Mucosa of rectum (tissue), 2 donors: Measurements from ENCODE around the gene ADORA2B.
"Not testable (repeated sequence)": the region's sequence is repeated elsewhere in the genome, so short reads cannot be mapped to it uniquely, and the experiment has no call there.

ENCODE experiments used
- H3K27ac ChIP-seq, 2 donors: one replicate each; pipeline ENCODE4 v1.7.0; 2013; ENCODE audit warnings: inconsistent platforms in 2 of 2, low read depth in 2 of 2, low read length in 2 of 2
- H3K27me3 ChIP-seq, 2 donors: one replicate each; pipeline ENCODE4 v1.7.0; 2013; ENCODE audit warnings: low read length in 2 of 2; ENCODE audit not compliant: control insufficient read depth in 2 of 2, insufficient read depth in 2 of 2
- H3K36me3 ChIP-seq, 2 donors: one replicate each; pipeline ENCODE4 v1.7.0; 2013; ENCODE audit warnings: low read length in 2 of 2; ENCODE audit not compliant: control insufficient read depth in 2 of 2, insufficient read depth in 2 of 2
- H3K4me1 ChIP-seq, 2 donors: one replicate each; pipeline ENCODE4 v1.7.0; 2013; ENCODE audit warnings: low read length in 2 of 2, mild to moderate bottlenecking in 1 of 2; ENCODE audit not compliant: control insufficient read depth in 2 of 2, insufficient read depth in 2 of 2
- H3K4me3 ChIP-seq, 2 donors: one replicate each; pipeline ENCODE4 v1.7.0; 2013; ENCODE audit warnings: low read length in 2 of 2
- H3K9ac ChIP-seq, 2 donors: one replicate each; pipeline ENCODE4 v1.7.0; 2013; ENCODE audit warnings: low read length in 2 of 2, low read depth in 1 of 2, mild to moderate bottlenecking in 1 of 2
- H3K9me3 ChIP-seq, 2 donors: one replicate each; pipeline ENCODE4 v1.7.0; 2013; ENCODE audit warnings: low read length in 2 of 2; ENCODE audit not compliant: control insufficient read depth in 2 of 2
- donor health status: healthy.
- donor health status: Normal muscosa, but diverticular disease.

ADORA2B gene

GRCh38 chr17:15936481-15936880 lies 8.4 kb upstream of the ADORA2B start:
- not testable (repeated sequence) for H3K36me3 ChIP-seq, H3K4me1 ChIP-seq, H3K9ac ChIP-seq, H3K27me3 ChIP-seq, H3K9me3 ChIP-seq, H3K4me3 ChIP-seq, H3K27ac ChIP-seq

GRCh38 chr17:15941781-15942180 lies 3.1 kb upstream of the ADORA2B start:
- H3K27ac ChIP-seq: no peak overlapping the region

GRCh38 chr17:15942207-15942833 lies 2.6 kb upstream of the ADORA2B start:
- peaks cover 0 to 4% of the 10 kb centered on the region in 2 donors for H3K27me3 ChIP-seq
- H3K4me1 ChIP-seq: peaks cover 14 to 20% of the 10 kb centered on the region in 2 donors
- no peak overlapping the region for H3K27ac ChIP-seq
- H3K9me3 ChIP-seq: no peaks in the 10 kb centered on the region
- no peaks in the 10 kb centered on the region for H3K36me3 ChIP-seq
- H3K9ac ChIP-seq: no peak overlapping the region
- H3K4me3 ChIP-seq: no peak overlapping the region

More at GRCh38 chr17:15941781-15942180, 3.1 kb upstream of the ADORA2B start:
- peaks cover 12 to 15% of the 10 kb centered on the region in 2 donors for H3K4me1 ChIP-seq
- H3K4me3 ChIP-seq: no peak overlapping the region
- no peak overlapping the region for H3K9ac ChIP-seq
- H3K9me3 ChIP-seq: no peaks in the 10 kb centered on the region
- no peaks in the 10 kb centered on the region for H3K36me3 ChIP-seq
- H3K27me3 ChIP-seq: peaks cover 0 to 4% of the 10 kb centered on the region in 2 donors

DNA sequence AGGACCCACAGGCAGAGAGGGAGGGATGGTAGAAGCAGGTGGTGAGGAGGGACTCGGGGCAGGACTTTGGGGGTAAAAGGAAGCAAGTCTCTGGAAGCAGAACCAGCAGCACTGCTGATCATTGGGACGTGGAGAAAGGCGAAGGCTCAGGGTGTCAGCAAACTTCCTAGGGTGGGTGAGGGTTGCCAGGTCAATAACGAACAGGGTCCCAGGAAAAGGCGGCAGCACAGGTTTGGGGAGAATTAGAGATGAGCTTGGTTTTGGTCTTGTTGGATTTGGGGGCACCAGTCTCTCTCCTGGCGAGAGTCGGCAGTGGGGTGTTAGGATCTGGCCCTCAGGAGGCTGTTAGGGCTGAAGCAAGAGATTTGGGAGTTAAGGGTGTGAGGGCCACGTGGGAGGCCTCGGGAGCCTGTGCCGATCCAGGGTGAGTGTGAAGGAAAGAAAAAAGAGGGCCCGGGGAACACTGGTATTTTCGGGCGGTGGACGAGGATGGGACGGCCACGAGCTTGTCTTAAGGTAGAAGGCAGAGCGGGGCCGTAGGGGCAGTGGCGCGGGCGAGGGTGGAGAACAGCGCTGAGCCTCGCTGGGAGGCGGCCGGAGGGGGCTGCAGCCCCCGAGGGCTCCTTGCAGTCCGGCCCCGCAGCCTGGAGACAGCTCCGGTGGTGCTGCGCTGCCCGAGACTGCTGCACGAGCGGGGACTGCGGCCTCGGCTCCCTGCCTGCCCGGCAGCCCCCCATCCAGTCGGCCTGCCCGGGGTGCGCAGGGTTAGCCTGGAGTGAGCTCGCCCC lies 765 bp upstream of the ADORA2B start:
- peaks cover 26 to 33% of the 10 kb centered on the region in 2 donors for H3K4me1 ChIP-seq
- peaks cover 0 to 4% of the 10 kb centered on the region in 2 donors for H3K27me3 ChIP-seq
- H3K4me3 ChIP-seq: peak overlapping the region; percentile 86 to 87
- H3K9me3 ChIP-seq: no peaks in the 10 kb centered on the region
- H3K27ac ChIP-seq: peak overlapping the region; percentile 2 to 94
- peak overlapping the region; percentile 41 to 77 for H3K9ac ChIP-seq
- no peaks in the 10 kb centered on the region for H3K36me3 ChIP-seq

- Histone ChIP-seq H3K4me1 (peaks cover 26 to 33% of the 10 kb centered on the region in 2 donors), H3K9ac (peak overlapping the region; percentile 77 to 81), H3K9me3 (no peaks in the 10 kb centered on the region), H3K27me3 (peaks cover 0 to 4% of the 10 kb centered on the region in 2 donors), H3K4me3 (peak overlapping the region; percentile 86 to 87), H3K36me3 (peaks cover 0 to 4% of the 10 kb centered on the region in 2 donors), H3K27ac (peak overlapping the region; percentile 92 to 94)
Measured at GRCh38 chr17:15945527-15946191, 729 bp downstream of the ADORA2B start.

- Histone ChIP-seq H3K9ac (peak overlapping the region; percentile 70 to 77), H3K4me3 (peak overlapping the region; percentile 86 to 87), H3K9me3 (no peaks in the 10 kb centered on the region), H3K27me3 (peaks cover 0 to 4% of the 10 kb centered on the region in 2 donors), H3K4me1 (peaks cover 26 to 33% of the 10 kb centered on the region in 2 donors), H3K27ac (peak overlapping the region; percentile 92 to 94), H3K36me3 (peaks cover 0 to 5% of the 10 kb centered on the region in 2 donors)
Measured at GRCh38 chr17:15946611-15947120, 1.7 kb downstream of the ADORA2B start.

DNA sequence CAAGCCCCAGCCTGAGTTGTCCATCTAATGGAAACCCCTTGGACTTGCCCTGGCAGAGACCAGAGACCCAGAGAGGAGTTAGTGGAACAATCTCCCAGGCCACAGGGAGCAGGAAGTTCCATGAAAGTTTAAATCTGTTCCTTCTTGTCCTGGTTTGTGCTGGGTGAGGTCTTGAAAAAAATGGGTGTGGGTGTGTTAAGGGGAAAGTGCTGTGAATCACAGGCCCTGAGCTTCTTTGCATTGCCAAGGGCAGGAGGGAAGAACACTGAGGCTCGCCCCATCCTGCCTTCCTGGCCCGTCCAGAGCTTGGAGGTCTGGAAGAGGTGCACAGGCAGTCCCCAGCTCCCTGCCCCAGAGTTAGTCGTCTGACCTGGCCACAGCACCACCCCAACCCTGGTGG lies 2.3 kb downstream of the ADORA2B start:
- Histone ChIP-seq H3K4me3 (peak overlapping the region; percentile 86 to 87), H3K4me1 (peaks cover 26 to 34% of the 10 kb centered on the region in 2 donors), H3K9me3 (no peaks in the 10 kb centered on the region), H3K27ac (peak overlapping the region; percentile 92 to 94), H3K36me3 (peaks cover 0 to 5% of the 10 kb centered on the region in 2 donors), H3K27me3 (peaks cover 0 to 4% of the 10 kb centered on the region in 2 donors), H3K9ac (peak overlapping the region; percentile 38 to 77)

GRCh38 chr17:15947976-15948752 lies 3.2 kb downstream of the ADORA2B start:
- H3K36me3 ChIP-seq: peaks cover 0 to 5% of the 10 kb centered on the region in 2 donors
- H3K9ac ChIP-seq: peak overlapping the region; percentile 52 to 77
- peaks cover 0 to 4% of the 10 kb centered on the region in 2 donors for H3K27me3 ChIP-seq
- H3K4me3 ChIP-seq: peak overlapping the region; percentile 45 to 56
- H3K4me1 ChIP-seq: peaks cover 26 to 35% of the 10 kb centered on the region in 2 donors
- no peaks in the 10 kb centered on the region for H3K9me3 ChIP-seq
- H3K27ac ChIP-seq: peak overlapping the region; percentile 92 to 94

DNA sequence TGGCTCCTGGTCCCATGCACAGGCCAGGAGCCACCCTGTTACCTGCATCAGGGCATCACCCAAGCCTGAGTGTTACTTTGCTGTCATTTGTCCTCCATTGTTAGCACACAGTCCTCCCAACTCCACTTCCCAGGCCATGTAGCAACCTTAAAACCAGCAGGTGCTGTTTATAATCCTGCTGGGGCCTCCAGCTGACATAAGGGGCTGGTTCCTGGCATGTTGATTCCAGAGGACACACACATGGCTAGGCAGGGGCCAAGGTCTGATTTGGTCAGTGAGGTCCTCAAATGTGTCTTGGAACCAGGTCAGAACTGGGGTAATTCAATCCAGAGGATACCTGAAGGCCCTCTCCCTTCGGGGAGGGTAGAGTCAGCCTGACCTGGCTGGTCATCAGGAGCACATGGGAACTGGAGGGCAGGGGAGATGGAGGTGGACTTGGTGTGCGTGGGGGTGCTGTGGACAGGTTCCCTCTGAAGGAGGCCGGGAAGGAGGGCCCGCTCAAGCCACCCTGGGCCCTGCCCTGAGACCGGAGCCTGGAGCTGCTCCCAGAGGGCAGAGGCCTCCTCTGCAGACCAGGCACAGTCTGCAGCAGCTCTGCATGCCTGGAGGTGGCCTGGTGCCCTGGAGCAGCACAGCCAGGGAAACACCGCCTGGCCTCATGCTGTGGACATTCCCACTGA lies 6.6 kb downstream of the ADORA2B start:
- peaks cover 17 to 23% of the 10 kb centered on the region in 2 donors for H3K4me1 ChIP-seq
- no peaks in the 10 kb centered on the region for H3K9me3 ChIP-seq
- H3K27ac ChIP-seq: no peak overlapping the region
- no peak overlapping the region for H3K4me3 ChIP-seq
- peaks cover 0 to 8% of the 10 kb centered on the region in 2 donors for H3K36me3 ChIP-seq
- H3K27me3 ChIP-seq: no peaks in the 10 kb centered on the region
- H3K9ac ChIP-seq: no peak overlapping the region
